GM06990 (cell line): ENCODE measurements around the gene SLCO3A1.

ENCODE experiments used
- DNase-seq: peaks from one replicate; pipeline ENCODE4 v3.0.0-alpha.2; 2011; ENCODE audit not compliant: insufficient read length; ENCODE audit errors: extremely low read depth
- H3K27me3 ChIP-seq: replicated peaks from 2 replicates; pipeline ENCODE4 v1.6.0; 2011; ENCODE audit warnings: low read length; ENCODE audit not compliant: control insufficient read depth, insufficient read depth
- H3K36me3 ChIP-seq: 2 replicates; pipeline ENCODE4 v1.5.1; 2011; ENCODE audit warnings: low read length; ENCODE audit not compliant: control insufficient read depth, insufficient read depth
- H3K4me3 ChIP-seq: replicated peaks from 2 replicates; pipeline ENCODE4 v1.5.1; 2011; ENCODE audit warnings: low read depth, mild to moderate bottlenecking, control low read depth, low read length
- TF ChIP-seq, protein P1 (sequence below): IDR thresholded peaks from 2 replicates; pipeline ENCODE4 v1.5.1; 2011; ENCODE audit warnings: low read length, control low read depth, mild to moderate bottlenecking, inconsistent platforms; ENCODE audit not compliant: insufficient read depth, poor library complexity, severe bottlenecking

Gene SLCO3A1

DNA sequence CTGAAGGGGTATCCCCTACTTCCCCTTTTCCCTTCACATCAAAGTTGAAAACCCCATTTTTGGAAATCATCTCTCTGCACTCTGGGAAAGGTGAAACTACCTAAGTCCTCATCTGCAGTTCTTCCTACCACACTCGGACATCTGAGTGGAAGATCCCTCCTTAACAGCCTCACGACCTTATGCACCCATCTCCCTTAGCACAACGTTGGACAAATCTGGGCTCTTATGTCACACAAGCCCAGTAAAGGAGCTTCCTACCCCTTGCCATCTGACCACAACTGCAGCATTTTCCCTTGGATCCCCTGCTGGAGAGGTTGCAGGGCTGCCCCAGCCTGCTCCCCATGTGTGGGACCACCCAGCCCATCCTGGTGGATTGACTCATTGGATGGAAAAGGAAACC is 288.1 kb downstream of the SLCO3A1 start:
- TF ChIP-seq, protein P1, sequence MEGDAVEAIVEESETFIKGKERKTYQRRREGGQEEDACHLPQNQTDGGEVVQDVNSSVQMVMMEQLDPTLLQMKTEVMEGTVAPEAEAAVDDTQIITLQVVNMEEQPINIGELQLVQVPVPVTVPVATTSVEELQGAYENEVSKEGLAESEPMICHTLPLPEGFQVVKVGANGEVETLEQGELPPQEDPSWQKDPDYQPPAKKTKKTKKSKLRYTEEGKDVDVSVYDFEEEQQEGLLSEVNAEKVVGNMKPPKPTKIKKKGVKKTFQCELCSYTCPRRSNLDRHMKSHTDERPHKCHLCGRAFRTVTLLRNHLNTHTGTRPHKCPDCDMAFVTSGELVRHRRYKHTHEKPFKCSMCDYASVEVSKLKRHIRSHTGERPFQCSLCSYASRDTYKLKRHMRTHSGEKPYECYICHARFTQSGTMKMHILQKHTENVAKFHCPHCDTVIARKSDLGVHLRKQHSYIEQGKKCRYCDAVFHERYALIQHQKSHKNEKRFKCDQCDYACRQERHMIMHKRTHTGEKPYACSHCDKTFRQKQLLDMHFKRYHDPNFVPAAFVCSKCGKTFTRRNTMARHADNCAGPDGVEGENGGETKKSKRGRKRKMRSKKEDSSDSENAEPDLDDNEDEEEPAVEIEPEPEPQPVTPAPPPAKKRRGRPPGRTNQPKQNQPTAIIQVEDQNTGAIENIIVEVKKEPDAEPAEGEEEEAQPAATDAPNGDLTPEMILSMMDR, result no peak
- H3K36me3 ChIP-seq, result no peaks in the 10 kb centered on the region
- no peak for DNase-seq
- H3K27me3 ChIP-seq, result no peaks in the 10 kb centered on the region; the same call in 1 of the 2 replicates
- H3K4me3 ChIP-seq, result no peak overlapping the region

DNA sequence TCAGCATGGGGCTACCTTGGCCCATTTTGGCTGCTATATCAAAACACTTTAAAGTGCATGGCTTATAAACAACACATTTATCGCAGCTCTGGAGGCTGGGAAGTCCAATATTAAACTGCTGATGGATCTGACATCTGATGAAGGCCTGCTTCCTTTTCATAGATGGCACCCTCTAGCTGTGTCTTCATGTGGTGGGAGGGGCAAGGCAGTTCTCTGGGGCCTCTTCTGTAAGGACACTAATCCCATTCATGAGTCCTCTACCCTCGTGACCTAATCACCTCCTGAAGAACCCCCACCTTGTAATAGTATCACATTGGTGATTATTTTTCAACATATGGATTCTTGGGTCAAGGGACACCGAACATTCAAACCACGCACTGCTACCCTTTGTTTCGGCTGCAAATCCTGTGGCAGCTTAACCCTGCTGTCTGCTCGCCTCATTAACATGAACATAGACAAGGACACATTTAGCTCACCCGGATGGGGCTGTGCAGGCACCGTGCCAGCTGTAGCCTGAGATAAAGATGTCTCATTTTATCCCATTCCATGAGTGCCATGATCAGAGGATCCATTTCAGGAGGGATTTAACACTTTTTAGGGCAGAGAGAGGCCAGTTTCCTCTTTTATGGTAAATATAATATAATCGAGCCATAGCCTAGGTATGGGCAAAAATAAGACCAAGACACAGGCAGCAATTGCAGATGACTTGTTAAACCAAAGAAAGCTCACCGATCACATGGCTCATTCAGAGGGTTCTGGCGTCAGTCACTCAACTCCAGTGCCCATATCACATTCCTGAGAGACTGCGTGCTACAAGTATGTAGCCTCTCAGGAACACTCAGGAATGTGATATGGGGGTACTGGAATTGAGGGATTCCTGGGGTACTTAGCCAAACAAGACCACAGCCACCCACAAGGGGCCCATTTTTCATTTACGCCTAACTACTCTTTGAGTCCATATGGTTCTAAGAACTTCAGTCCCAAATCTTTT is 289.0 kb downstream of the SLCO3A1 start:
- DNase-seq, result no peak
- Histone ChIP-seq H3K36me3 (no peaks in the 10 kb centered on the region), H3K27me3 (no peaks in the 10 kb centered on the region; the same call in 1 of the 2 replicates), H3K4me3 (no peak overlapping the region)
- TF ChIP-seq, protein P1, result no peak

DNA sequence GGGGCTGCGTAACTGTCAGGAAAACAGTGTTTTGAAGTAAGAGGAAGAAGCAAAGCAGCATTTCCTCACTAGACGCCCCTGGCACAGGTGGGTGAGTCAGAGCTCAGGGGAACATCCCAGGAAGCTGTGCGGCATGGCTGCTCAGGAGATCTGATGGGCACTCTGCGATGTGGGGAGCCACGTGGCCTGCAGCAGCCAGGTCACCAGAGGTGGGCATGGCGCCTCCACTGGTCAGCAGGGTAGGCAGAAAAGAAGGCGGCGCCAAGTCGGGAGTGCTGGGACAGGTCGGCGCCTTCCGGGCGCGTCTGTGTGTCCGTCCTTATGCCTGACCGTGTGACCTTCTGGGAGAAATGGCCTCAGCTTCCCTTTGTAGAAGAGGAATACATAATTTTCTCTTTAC is 290.3 kb downstream of the SLCO3A1 start:
- TF ChIP-seq, protein P1, result no peak
- Histone ChIP-seq H3K36me3 (no peaks in the 10 kb centered on the region), H3K4me3 (no peak overlapping the region), H3K27me3 (no peaks in the 10 kb centered on the region; the same call in 1 of the 2 replicates)
- no peak for DNase-seq

DNA sequence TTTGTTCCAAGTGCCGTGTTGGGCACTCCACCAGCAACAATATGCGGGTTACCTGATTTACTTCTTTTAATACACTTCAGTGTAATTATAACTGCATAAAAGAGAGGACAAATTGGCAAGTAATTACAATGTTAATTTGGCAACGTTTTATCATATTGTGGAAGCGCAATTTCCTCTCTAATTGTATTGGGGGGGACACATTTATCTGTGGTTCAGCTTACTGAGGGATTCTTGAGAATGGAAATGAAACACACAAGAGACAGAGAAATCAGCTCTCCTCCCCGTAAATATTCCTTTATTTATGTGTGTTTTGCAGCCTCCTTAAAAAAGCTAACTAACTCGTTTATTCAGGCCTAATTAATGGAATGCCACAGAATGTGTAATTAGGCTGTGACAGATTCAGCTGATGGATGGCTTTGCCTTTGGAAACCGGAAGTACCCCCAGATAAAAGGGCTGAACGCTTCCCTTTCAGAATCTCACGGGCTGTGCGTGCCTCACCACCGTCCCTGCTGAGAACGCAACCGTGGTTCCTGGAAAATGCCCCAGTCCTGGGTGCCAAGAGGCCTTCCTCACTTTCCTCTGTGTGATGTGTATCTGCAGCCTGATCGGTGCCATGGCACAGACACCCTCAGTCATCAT is 293.1 kb downstream of the SLCO3A1 start:
- Histone ChIP-seq H3K36me3 (no peaks in the 10 kb centered on the region), H3K4me3 (no peak overlapping the region), H3K27me3 (no peaks in the 10 kb centered on the region; the same call in 1 of the 2 replicates)
- TF ChIP-seq, protein P1, result no peak
- DNase-seq, result no peak

DNA sequence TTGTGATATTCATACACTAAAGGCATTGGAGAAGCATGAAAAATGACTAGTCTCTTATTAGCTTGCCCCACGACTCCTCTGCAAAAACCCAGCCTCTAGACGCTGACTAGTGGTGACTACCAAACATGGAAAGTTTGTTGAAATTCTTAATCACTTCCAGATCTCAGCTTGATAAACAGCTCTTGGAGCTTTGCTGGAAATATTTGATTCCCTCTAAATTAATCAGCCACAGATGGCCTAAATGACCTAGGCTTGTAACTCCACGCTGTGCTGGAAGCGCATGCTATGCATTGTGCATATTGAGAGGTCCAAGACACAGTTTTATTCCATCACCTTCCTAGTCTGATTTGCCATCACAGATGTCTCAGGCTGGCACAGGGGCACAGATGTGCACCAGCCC is 295.5 kb downstream of the SLCO3A1 start:
- H3K27me3 ChIP-seq, result no peaks in the 10 kb centered on the region; the same call in 1 of the 2 replicates
- H3K4me3 ChIP-seq, result no peak overlapping the region
- TF ChIP-seq, protein P1, result no peak
- H3K36me3 ChIP-seq, result no peaks in the 10 kb centered on the region
- no peak for DNase-seq
